ENCODE data around the gene CASP7.

- TF ChIP-seq CTCF (IDR thresholded peaks at IDR 0.05; ENCODE audit: insufficient read depth, low read length, poor library complexity, severe bottlenecking): no peak
- no peak for TF ChIP-seq EZH2phosphoT487 (conservative IDR thresholded peaks at IDR 0.05; ENCODE audit: low read length)
Observed at GRCh38 chr10:113665806-113666354, 13.8 kb upstream of the CASP7 start.

Data from SU-DHL-6 (cell line).